NCI-H1417 (cell line): ENCODE results near the gene ANGPTL1.

Experiments used
- DNase-seq, 3 experiments: peaks; one replicate each; lab custom pipeline; 2025; lab: John Stamatoyannopoulos, UW

Gene ANGPTL1, protein sequence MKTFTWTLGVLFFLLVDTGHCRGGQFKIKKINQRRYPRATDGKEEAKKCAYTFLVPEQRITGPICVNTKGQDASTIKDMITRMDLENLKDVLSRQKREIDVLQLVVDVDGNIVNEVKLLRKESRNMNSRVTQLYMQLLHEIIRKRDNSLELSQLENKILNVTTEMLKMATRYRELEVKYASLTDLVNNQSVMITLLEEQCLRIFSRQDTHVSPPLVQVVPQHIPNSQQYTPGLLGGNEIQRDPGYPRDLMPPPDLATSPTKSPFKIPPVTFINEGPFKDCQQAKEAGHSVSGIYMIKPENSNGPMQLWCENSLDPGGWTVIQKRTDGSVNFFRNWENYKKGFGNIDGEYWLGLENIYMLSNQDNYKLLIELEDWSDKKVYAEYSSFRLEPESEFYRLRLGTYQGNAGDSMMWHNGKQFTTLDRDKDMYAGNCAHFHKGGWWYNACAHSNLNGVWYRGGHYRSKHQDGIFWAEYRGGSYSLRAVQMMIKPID

DNA sequence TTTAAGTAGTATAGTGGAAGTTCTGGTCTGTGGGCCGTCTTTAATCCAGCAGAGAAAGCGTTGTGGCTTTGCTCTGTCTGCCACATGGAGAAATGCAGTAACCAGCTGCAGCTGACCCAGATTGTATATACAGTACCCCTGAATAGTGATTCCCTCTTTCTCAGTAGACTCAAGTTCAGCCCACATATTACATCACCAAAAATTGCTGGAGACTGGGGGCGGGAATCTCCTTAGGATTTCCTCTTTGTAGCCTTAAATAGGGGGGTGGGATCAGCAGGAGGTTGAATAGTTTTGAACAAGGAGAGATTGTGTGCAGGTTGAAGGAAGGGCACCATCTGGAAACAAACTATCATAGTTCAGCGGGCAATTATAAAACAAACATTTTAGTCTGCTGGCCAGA is at the start of gene ANGPTL1:
TSS of gene ANGPTL1 (minus strand) at position 134 of the 400 bp plus-strand sequence. CDS start 5,301 bp downstream, outside the sequence.
- peak in 2 of 3 experiments; percentile 4 to 11 for DNase-seq

DNA sequence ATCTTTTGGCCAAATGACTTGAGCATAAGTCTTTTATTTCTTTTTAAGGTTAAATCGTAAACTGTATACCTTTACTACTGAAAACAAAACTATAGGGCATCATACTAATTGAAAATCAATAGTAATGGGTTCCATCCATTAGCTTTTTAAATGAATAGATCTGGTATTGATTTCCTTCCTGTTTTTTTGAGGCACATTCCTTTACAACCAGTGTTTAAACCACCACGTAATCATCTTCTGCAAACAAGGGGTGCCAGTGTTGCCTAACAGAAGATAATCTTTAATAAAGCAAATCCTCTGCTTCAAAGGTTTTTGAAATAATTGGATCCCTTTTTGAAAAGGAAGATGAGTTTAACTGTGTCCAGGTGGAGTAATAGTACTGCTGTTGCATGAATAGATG is 48.7 kb upstream of the ANGPTL1 start:
- no peak for DNase-seq

DNA sequence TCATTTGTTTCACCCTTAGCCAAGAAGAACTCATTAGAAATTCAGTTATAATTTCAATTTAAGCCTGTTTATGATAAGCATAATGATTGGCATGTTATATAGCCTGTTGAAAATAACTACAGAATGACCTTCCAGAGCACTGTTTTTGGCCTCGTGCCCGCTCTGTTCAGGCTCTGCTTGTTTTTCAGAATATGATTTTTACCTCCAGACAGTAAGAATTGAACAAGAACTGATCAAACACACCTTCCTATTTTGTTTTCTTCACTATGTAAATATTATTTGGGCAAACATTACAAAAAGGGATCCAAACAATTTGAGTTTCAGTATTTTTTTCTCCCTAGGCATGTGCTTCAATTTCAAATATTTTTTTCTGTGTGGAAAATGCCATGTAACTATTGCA is 48.1 kb upstream of the ANGPTL1 start:
- DNase-seq: no peak

DNA sequence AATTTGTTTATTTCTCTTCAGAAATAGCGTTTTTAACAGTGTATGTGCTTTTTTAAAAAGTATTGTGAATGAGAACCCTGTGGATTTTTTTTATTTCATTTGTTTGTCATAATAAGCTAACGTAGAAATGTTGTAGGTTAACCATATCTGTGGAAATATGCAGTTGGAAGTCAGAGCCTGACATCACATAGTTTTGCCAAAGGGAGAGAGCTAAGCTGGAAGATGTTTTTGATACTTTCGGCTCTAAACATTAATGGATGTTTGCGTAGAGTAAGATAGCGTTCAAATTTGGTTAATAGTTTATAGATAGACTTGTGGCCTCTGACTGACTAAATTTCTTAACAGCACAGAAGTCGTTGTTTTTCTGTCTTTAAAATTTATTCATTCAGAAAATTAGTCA is 47.4 kb upstream of the ANGPTL1 start:
- DNase-seq: no peak

DNA sequence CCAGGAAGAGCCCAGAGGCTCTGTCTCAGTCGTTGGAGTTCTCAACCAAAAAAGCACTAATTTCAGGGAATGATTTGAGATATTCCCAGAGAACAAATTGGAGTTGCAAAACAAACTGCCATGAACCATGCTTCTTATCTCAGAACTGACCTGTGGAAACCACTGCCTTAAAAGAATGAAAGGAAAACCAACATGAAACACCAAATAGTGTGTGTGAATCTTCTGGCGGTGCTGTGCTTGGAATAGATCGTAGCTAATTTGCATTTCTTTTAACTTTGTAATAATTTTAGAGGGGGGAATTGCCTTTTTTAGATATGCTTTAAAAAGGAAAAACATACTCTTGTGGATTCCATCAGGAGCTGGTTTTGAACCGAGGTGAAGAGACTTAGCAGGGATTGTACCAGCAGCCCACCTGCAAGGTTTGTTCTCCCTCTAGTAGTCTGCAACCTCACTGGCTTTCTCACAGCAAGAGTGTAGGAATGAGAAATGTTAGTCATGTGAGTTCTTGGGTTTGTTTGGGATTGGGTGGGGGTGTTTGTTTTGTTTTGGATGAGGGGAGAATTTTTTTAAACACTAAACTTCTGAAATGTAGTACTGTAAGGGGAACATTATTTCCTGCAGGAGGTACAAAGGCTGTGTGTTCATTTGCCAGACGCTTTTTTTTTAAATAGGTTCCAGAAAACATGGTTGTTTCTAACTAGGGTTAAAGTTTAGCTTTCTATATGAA is 45.7 kb upstream of the ANGPTL1 start:
- no peak for DNase-seq

DNA sequence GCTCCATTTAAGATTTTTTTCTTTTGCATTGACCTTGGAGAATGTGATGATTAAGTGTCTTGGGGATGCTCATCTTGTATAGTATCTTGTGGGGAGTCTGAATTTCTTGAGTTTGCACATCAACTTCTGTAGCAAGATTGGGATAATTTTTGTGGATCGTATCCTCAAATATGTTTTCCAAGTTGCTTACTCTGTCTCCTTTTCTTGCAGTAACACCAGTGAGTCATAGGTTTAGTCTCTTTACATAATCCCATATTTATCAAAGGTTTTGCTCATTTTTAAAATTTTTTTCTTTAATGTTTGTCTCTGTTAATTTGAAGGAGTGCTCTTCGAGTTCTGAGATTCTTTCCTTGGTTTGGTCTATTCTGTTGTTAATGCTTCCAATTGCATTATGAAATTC is 41.7 kb upstream of the ANGPTL1 start:
- no peak for DNase-seq

DNA sequence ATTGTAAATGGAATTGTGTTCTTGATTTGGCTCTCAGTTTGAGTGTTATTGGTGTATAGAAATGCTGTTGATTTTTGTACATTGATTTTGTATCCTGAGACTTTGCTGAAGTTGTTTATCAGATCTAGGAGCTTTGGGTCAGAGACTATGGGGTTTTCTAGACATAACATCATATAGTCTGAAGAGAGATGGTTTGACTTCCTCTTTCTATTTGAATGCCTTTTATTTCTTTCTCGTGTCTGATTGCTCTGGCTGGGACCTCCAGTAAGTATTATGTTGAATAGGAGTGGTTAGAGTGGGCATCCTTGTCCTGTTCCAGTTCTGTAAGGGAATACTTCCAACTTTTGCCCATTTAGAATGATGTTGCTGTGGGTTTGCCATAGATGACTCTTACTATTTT is 39.1 kb upstream of the ANGPTL1 start:
- no peak for DNase-seq

DNA sequence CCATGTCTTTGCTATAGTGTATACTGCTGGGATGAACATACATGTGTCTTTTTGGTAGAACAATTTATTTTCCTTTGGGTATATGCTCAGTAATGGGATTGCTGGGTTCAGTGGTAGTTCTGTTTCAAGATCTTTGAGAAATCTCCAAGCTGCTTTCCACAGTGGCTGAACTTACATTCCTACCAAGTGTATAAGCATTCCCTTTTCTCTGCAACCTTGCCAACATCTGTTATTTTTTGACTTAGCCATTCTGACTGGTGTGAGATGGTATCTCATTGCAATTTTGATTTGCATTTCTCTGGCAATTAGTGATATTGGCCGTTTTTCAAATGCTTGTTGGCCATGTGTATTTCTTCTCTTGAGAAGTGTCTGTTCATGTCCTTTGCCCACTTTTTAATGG is 37.5 kb upstream of the ANGPTL1 start:
- DNase-seq: no peak

DNA sequence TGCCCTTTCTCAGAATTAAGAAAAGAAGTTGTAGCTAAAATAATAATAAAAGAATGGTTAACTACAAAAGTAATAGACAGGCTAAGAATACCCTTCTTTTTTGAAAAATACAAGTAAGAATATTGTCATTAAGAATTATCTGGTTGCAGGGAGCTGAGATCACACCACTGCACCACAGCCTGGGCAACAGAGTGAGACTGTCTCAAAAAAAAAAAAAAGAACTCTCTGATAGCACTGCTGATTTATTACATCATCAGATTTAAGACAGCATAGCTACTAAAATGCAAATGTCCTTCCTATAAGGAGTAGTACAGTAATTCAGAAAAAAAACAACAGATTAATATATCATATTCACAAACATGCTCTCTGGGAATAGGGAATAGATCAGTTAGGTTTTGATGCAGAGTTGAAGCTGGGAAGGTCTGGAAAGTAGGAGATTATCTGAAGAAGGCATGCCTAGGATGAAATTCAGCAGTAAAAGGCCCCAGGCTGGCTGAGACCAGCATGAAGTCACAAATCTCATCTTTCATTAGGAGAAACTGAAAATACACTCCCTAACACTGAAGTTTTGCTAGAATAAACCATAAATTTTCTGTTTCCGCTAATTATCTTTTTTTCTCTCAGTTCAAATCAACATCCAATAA is 30.7 kb upstream of the ANGPTL1 start:
- DNase-seq: no peak

DNA sequence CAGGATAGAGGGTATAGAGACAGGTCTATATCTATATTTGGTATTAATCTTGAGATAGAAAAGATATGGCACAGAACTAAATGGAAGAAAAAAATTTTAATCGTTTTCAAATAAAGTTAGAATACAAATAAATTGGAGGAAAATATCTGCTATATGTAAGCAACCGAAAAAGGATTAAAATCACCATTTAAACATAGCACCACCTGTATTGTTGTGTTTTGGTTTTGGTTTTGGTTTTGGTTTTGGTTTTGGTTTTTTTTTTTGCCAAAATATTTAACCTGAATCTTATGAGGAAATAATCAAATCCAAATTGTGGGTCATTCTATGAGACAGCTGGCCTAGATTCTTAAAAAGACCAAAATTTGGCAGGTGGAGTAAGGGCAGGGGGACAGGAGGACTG is 28.5 kb upstream of the ANGPTL1 start:
- DNase-seq: no peak

DNA sequence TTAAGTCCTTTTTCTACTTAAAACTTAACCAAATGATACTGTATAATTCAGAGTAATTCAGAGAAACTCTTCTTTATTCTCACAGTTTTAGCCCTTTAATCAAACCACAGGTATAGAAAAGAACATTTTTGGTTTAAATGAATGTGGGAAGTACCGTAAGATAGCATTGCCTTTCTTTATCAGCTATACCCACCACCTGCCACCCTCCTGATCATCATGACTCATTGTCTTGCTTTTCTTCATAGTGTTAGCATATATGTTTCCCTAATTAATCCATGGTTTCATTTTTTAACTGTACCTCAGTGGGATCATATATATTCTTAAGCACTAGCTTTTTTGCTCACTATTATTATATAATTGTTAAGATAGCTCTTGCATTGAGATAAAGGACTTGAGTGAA is 27.5 kb upstream of the ANGPTL1 start:
- no peak for DNase-seq

DNA sequence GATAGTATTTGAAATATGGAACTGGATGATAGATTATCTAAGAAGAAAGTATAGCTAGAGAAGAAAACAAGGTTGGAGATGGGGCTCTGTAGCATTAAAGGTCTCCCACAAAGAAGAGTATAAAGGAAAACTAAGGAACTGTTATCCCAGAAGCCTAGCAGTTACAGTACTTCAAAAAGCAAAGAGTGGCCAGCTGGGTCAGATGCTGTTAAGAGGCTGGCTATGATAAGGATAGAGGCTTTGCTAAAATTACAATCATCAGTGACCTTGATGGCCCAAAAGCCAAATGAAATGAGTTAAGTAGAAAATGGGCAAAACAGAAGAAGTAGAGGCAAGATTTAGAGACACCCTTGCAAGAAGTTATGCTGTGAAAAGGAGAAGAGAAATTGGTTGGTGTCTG is 25.1 kb upstream of the ANGPTL1 start:
- no peak for DNase-seq

DNA sequence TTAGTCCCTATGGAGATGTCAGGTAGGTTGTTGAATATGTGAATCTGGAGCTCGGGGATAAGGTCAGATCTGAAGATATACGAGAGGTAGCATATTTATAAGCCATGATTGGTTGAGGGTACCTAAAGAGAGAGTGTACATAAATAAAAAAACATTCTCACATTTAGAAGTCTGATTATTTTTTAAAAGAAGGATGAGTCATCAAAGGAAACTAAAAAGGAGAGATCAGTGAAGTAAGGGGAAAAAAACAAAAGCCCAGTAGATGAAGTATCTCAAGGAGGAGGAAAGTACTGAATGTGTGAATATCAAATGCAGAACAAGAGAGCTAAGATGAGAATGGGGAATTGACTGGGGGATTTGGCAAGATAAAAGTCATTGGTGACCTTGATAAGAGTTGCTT is 15.7 kb upstream of the ANGPTL1 start:
- DNase-seq: no peak

DNA sequence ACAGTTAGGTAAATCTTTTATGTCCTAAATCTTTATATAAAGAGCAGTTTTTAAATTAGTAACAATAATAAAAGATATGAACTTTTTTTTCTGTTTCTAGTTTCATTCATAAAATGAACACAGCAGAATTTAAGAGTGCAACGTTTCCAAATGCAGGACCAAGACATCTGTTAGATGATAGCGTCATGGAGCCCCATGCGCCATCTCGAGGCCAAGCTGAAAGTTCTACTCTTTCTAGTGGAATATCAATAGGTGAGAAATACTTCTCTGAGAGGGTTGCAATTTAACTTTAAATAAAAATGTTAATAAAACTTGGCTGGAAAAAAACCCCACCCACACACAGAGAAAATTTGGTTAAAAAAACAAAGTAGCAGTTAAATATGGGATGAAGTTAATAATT is 15.0 kb upstream of the ANGPTL1 start:
- no peak for DNase-seq

DNA sequence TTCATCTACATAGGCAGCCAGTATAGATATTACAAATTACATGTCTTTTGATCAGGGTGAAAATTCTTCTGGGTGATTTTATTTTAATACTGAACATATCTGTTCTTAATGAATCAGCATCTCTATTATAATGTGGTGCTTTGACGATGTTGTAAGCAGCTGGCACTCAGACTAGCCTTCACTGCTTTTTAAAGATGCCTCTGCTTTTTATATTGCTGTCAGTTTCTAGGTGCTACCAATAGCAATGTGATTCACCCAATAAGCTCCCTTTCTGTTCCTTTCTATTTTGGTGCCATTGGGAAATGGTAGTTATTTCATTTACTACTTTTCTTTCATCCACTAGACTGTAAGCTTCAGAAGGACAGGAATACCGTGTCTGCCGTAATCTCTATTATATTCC is 11.1 kb upstream of the ANGPTL1 start:
- DNase-seq: no peak

DNA sequence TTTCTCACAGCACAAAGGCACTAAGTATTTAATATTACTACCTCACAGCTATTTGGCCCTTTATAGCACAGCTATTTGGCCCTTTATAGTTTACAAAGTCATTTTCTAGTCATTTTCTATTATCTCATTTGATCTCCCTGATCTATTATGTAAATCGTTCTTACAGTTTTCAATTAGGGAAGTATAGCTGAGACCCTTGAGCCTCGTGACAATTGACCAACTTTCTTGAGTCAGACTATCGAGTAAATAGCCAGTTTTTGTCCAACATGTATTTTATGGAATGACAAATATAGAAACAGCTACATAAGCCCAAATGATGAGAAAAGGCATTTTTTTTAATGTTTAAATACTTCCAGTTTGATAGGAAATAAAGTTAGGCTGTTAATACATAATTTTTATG is 7.0 kb upstream of the ANGPTL1 start:
- peak in 1 of 3 experiments; percentile 36 for DNase-seq

DNA sequence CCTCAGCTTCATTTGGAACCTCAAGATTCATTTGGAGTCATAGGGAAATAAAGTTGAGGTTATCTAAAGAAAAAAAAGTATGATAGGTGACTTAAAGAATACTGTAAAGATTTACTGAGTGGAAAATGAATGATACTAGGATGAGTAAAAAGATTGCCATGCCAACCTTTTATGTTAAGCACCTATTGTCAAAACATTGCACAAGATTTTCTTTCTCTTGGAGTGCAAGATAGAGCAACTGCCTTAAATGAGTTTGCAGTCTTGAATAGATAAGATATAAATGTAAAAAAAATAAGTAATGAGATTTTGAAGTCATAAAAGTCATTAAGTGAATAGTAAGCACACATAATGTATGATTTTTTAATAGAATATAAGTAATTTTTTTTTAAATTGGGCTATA is 5.1 kb upstream of the ANGPTL1 start:
- DNase-seq: no peak

DNA sequence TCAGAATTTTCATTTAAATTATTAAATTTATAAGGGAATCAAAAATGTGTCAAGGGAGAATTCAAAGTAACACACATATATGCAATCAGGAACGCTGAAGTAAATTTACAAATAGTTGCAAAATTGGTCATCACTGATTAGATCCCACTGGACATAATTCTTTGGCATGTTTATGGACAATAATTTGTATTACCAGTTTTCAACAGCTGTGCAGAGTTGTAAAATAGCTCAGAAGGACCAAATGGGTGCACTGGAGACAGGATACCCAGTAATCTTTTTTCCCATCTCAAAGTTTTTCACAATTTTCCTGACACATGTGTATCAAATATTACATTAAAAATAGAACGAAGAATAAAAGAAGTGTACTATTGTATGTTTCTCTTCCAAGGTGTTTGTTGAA is 4.1 kb upstream of the ANGPTL1 start:
- DNase-seq: no peak

DNA sequence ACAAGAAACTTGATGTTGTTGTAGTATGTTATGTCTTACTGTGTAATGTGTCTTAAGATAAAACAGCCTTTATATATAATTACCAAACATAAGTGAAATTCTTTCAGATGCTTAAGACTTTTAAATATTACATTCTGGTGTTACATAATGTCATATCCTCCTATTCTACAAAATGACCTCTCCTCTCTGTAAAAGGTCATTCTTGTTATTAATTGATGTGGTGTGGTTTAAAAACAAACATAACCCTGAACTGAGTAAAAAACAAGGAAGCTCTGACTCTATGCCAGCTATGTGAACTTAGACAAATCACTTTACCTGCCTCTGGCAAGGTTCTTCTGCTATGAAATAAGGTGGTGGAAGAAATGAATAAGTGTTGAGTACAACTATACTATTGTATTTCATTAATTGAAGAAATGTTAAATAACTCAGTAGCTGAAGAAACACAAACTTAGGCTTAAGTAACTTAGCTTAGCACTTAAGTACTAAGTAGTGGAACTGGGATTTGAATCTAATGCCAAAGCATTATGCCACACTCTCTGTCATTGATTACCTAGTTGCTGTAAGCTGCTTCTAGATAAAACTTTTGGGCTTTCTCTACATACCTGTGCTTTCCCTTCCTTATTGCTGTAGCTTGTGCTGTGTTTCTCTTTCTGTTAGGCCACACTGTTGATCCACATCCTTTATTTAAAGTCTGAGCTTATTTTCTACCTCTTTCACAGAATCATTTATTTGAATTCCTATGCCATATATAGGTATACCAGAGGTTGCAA is 859 bp upstream of the ANGPTL1 start:
- no peak for DNase-seq

DNA sequence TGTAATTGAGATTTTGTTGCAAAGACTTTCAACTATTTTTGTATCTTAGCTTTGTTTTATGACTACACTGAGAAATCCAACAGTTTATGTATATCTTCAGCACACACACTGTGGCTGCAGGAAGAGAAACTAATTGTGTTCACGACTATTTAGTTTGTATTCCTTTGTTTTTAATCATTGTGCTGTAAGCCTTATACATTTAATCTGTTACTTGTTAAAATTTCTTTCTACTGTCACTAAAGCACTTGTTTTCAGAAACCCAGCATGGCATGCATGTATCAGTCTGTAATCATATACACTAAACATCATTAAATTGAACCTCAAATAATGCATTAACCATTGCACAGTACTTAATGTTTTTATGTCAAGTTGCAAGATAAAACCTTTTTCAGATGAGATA is 656 bp downstream of the ANGPTL1 start:
- DNase-seq: no peak

DNA sequence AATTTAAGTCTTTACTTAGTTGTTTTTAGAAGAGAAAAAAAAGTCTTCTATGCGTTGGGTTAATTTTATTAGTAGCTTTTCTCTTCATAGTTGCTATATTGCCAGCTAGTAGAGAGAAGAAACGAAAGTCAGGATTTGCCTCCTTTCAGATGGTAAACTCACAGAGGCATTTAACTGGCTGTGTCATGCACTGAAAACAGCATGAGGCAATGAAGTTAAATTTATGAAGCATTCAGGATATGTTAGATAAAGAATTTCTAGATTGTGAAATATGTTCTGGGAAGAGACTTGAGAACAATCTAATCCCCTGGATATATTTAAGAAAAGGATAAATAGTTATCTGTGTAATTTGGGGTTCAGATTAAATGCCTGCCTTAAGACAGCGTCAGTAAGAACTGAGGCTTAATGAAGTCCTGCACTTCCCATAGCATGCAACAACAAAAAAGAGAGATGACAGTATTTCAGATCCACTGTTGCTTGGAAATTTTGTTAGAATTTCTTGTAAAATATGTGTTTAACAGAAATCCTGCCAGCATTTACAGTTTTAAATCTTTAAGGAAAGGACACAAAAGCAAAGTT is 1.7 kb downstream of the ANGPTL1 start:
- DNase-seq: no peak

DNA sequence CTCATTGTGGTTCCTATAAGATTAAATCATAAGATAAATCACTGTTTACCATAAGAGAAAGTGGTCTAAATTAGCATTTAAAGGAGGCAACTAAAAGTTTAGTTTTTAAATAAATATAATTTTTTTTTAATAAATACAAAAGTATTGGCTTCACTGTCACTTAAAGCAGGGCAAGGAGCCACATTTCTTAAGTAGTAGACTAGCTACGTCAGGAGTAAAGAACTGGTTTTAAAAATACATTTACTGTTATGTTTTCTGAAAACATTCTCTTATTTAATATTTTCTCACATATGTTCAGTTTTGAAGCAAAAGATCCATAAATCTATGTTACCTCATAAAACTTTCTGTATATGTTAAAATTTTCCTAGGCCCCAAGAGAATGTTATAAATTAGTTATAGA is 2.2 kb downstream of the ANGPTL1 start:
- no peak for DNase-seq
